Measurements from ENCODE around the gene PRKACA. TPM values are rescaled to one million over a fixed set of nuclear protein-coding genes. Genes with fewer than 3 reads are reported as not detected.
A peak's percentile ranks its signal among the peaks of the same experiment; 100 is the strongest.

The PRKACA gene
- 24.0 and 26.5 TPM in 2 replicates for total RNA-seq (2014; rRNA removed; shearing (Covaris generic); ENCODE audit: low replicate concordance)

DNA sequence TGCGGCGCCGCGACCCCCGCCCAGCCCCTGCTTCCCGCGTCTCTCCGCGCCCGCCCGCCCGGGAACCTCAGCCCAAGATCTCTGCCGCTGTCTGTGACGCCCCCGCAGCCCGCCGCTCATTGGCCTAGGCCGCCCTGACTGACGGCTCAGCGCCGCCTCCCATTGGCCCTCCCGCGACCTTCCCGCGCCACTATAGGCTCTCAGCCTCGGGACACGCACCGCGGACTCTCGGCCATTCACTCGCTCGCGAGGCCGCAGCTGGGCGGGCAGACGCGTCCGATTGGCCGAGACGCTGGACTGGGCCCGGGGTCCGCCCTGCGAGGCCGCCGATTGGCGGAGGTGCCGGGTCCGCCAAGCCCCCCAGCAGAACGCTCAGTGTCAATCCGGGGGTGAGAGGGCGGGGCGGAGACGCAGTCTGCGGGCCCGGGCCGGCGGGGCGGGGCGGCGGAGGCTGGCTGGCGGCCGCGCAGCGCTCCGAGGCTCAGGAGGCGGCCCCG, at the start of gene PRKACA:
Gene PRKACA, minus strand, starts transcription at position 95 of the 497 bp plus-strand sequence. CDS start 215 bp downstream, outside the sequence.
- Histone ChIP-seq H3K79me2 (ENCODE audit: low read length) (peaks cover 35% of the 10 kb centered on the region), H3K27me3 (ENCODE audit: low read length) (no peaks in the 10 kb centered on the region), H2AFZ (ENCODE audit: low read length) (no peak within 1 kb of the TSS), H3K9me2 (replicated peaks; ENCODE audit: insufficient read depth, low read length) (no peaks in the 10 kb centered on the region), H3K4me2 (ENCODE audit: low read depth, low read length, poor library complexity, severe bottlenecking) (peak within 1 kb of the TSS; percentile 96), H3K9ac (ENCODE audit: low read length) (peak within 1 kb of the TSS; percentile 89), H3K9me3 (ENCODE audit: low read length) (no peaks in the 10 kb centered on the region), H3K36me3 (ENCODE audit: insufficient read depth, low read length) (no peaks in the 10 kb centered on the region; the same call in 1 of the 2 replicates), H3K4me3 (ENCODE audit: low read length) (peak within 1 kb of the TSS; percentile 96), H3K4me1 (ENCODE audit: low read length) (peaks cover 40% of the 10 kb centered on the region), H4K20me1 (ENCODE audit: insufficient read depth, low read depth, low read length) (0 out of 2 replicates have a peak, but pooled peaks cover 4% of the 10 kb centered on the region), H3K27ac (ENCODE audit: low read length) (no peak within 1 kb of the TSS)
- peak; percentile 99 for DNase-seq

DNA sequence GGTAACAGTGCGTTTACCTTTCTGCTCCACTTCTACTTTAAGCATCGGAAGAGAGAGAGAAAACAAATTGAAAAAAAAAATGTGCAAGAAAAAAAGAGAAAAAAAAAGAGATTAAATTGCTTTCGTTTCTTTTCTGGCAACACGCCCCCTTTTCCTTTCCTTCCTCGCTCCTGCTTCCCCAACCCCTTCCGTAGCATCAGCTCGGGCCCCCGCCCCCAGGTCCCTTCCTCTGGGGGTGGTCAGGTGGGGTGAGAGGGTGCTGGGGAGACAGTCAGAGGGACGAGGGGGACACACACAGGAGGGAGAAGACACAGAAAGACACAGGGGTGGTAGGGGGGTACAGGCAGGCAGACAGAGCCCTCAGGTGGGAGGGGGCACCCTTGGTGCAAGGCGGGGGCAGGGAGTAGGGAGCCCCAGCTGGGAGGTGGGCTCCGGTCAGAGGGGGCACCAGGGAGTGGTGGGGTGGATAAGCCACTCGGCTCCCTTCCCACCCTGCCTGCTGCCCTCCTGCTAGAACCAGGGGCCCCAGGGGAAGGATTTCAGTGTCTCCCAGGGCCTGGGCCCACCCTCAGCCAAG, 49.5 kb upstream of the PRKACA start:
- Histone ChIP-seq H3K9me2 (replicated peaks; ENCODE audit: insufficient read depth, low read length) (no peaks in the 10 kb centered on the region), H3K4me3 (ENCODE audit: low read length) (no peak overlapping the region), H3K27me3 (ENCODE audit: low read length) (no peaks in the 10 kb centered on the region), H3K27ac (ENCODE audit: low read length) (no peak overlapping the region), H3K79me2 (ENCODE audit: low read length) (no peaks in the 10 kb centered on the region), H3K9ac (ENCODE audit: low read length) (no peak overlapping the region), H3K9me3 (ENCODE audit: low read length) (no peaks in the 10 kb centered on the region), H2AFZ (ENCODE audit: low read length) (no peak overlapping the region), H4K20me1 (ENCODE audit: insufficient read depth, low read depth, low read length) (no peaks in the 10 kb centered on the region), H3K36me3 (ENCODE audit: insufficient read depth, low read length) (no peaks in the 10 kb centered on the region), H3K4me1 (ENCODE audit: low read length) (no peaks in the 10 kb centered on the region), H3K4me2 (ENCODE audit: low read depth, low read length, poor library complexity, severe bottlenecking) (no peak overlapping the region)
- DNase-seq: no peak

DNA sequence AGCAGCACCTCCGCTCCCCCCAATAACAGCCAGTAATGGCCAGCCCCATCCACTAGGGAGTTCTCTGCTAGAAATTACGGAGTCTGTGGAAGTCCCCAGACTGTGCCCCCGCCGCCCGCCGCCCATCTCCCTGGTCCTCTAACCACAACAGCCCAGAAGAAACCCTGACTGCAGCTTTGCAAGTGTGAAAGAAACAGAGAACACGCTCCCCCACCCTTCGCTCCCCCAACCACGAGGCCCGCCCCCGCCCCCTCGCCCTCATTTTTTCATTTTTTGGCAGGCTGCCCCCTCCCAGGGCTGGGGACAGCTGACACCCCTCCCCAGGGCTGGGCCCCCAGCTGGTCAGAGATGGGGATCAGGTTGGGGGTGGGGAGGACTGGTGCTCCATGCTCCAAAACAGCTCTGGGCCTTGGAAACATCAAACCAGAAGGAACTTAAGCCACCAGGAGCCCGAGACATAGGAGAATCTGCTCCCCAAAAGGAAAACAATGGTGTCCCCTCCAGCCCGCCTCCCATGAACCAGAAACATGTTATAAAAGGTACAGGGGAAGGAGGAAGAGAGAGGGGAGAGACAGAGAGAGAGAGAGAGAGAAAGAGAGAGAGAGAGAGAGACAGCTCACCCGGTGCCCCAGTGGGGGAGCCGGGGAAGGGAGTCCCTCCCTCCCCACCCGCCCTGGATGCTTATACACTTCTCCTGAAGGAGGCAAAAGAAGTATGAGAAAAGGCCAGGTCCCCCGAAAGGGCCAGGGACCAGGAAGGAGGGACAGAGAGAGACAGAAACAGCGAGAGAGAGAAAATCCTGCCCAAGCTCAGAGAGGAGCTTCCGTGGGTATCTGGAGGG, 48.6 kb upstream of the PRKACA start:
- Histone ChIP-seq H3K4me2 (ENCODE audit: low read depth, low read length, poor library complexity, severe bottlenecking) (no peak overlapping the region), H3K4me1 (ENCODE audit: low read length) (no peaks in the 10 kb centered on the region), H2AFZ (ENCODE audit: low read length) (no peak overlapping the region), H3K9me3 (ENCODE audit: low read length) (no peaks in the 10 kb centered on the region), H4K20me1 (ENCODE audit: insufficient read depth, low read depth, low read length) (no peaks in the 10 kb centered on the region), H3K79me2 (ENCODE audit: low read length) (no peaks in the 10 kb centered on the region), H3K36me3 (ENCODE audit: insufficient read depth, low read length) (no peaks in the 10 kb centered on the region), H3K9me2 (replicated peaks; ENCODE audit: insufficient read depth, low read length) (no peaks in the 10 kb centered on the region), H3K27me3 (ENCODE audit: low read length) (no peaks in the 10 kb centered on the region), H3K27ac (ENCODE audit: low read length) (no peak overlapping the region), H3K9ac (ENCODE audit: low read length) (no peak overlapping the region), H3K4me3 (ENCODE audit: low read length) (no peak overlapping the region)
- no peak for DNase-seq

DNA sequence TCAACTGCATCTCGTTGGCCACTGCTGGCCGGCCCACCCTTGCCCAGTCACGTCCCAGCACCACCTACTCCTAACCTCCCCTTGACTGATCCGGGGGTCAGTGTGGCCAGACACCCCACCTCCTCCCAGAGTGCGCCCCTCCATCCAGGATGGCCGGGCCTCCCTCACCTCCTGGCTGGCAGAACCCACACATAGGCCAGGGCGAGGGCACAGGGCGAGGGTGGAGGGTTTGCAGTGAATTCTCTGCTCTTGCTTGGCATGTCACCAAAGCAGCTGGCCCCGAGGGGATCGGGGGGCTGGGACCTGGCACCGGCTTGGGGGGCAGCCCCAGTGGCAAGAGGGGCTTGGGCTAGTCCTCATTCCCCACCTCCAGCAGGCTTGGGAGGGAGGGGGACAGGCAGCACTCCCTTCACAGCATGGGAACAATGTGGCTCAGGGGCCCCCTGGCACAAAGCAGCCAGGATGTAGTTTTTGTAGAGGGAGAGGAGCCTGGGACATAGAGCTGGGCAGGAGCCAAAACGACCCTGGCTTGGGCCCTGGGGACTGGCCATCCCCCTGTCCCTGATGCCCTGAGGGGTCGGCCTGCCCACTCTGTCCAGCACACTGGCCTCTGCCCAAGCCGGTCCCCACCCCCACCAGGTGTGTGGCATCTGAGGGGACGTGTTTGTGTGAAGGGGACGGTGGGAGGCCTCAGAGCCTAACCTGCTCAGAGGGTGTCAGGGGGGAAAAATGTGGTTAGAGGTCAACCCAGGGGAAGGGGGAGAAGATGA, 47.3 kb upstream of the PRKACA start:
- Histone ChIP-seq H3K4me2 (ENCODE audit: low read depth, low read length, poor library complexity, severe bottlenecking) (no peak overlapping the region), H3K79me2 (ENCODE audit: low read length) (no peaks in the 10 kb centered on the region), H3K9me3 (ENCODE audit: low read length) (no peaks in the 10 kb centered on the region), H3K4me3 (ENCODE audit: low read length) (no peak overlapping the region), H3K27me3 (ENCODE audit: low read length) (no peaks in the 10 kb centered on the region), H3K9me2 (replicated peaks; ENCODE audit: insufficient read depth, low read length) (no peaks in the 10 kb centered on the region), H3K27ac (ENCODE audit: low read length) (no peak overlapping the region), H3K4me1 (ENCODE audit: low read length) (no peaks in the 10 kb centered on the region), H3K9ac (ENCODE audit: low read length) (no peak overlapping the region), H4K20me1 (ENCODE audit: insufficient read depth, low read depth, low read length) (no peaks in the 10 kb centered on the region), H2AFZ (ENCODE audit: low read length) (no peak overlapping the region), H3K36me3 (ENCODE audit: insufficient read depth, low read length) (no peaks in the 10 kb centered on the region)
- DNase-seq: no peak

DNA sequence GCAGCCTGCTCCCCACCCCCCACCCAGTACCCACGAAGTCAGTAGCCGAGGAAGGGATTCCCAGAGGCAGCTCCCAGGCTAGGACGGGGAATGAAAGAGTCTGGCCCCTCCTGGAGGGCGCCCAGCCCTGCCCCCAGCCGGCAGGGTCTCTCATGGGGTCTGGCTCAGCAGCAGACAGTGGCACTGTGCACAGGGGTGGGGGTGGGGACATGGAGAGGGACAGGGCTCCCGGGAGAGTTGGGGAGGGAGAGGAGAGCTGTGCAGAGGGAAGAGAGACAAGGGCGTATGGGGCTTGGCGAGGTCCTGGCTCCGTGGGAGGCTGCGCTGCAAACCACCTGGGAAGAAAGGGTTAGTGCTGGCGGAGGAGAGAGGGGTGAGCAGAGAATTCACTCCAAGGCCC, 46.5 kb upstream of the PRKACA start:
- Histone ChIP-seq H3K9me2 (replicated peaks; ENCODE audit: insufficient read depth, low read length) (no peaks in the 10 kb centered on the region), H3K79me2 (ENCODE audit: low read length) (no peaks in the 10 kb centered on the region), H3K27ac (ENCODE audit: low read length) (no peak overlapping the region), H3K4me3 (ENCODE audit: low read length) (no peak overlapping the region), H3K27me3 (ENCODE audit: low read length) (no peaks in the 10 kb centered on the region), H2AFZ (ENCODE audit: low read length) (no peak overlapping the region), H3K9me3 (ENCODE audit: low read length) (no peaks in the 10 kb centered on the region), H3K4me1 (ENCODE audit: low read length) (no peaks in the 10 kb centered on the region), H4K20me1 (ENCODE audit: insufficient read depth, low read depth, low read length) (no peaks in the 10 kb centered on the region), H3K36me3 (ENCODE audit: insufficient read depth, low read length) (no peaks in the 10 kb centered on the region), H3K9ac (ENCODE audit: low read length) (no peak overlapping the region), H3K4me2 (ENCODE audit: low read depth, low read length, poor library complexity, severe bottlenecking) (no peak overlapping the region)
- DNase-seq: no peak

DNA sequence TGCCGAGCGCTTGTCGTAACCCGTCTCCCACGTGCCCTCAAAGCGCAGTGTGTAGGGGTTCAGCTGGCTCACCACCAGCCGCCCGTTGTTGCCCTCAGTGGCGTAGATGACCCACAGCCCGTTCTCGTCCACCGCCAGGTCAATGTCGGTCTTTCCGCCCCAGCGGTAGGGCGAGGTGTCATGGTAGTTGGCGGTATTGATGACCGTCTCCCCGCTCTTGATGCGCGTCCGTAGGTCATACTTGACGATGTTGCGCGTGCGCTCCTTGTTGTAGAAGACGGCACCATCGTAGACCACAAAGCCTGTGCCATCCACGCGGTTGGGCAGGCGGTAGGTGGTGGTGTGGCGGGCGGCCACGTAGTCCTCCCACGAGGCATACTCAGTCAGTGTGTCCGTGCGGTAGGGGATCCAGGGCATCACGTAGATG, 45.3 kb upstream of the PRKACA start:
- Histone ChIP-seq H3K27me3 (ENCODE audit: low read length) (no peaks in the 10 kb centered on the region), H3K9me2 (replicated peaks; ENCODE audit: insufficient read depth, low read length) (no peaks in the 10 kb centered on the region), H3K4me1 (ENCODE audit: low read length) (no peaks in the 10 kb centered on the region), H3K79me2 (ENCODE audit: low read length) (no peaks in the 10 kb centered on the region), H4K20me1 (ENCODE audit: insufficient read depth, low read depth, low read length) (no peaks in the 10 kb centered on the region), H2AFZ (ENCODE audit: low read length) (no peak overlapping the region), H3K9ac (ENCODE audit: low read length) (no peak overlapping the region), H3K4me2 (ENCODE audit: low read depth, low read length, poor library complexity, severe bottlenecking) (no peak overlapping the region), H3K4me3 (ENCODE audit: low read length) (no peak overlapping the region), H3K9me3 (ENCODE audit: low read length) (no peaks in the 10 kb centered on the region), H3K27ac (ENCODE audit: low read length) (no peak overlapping the region), H3K36me3 (ENCODE audit: insufficient read depth, low read length) (no peaks in the 10 kb centered on the region)
- no peak for DNase-seq

DNA sequence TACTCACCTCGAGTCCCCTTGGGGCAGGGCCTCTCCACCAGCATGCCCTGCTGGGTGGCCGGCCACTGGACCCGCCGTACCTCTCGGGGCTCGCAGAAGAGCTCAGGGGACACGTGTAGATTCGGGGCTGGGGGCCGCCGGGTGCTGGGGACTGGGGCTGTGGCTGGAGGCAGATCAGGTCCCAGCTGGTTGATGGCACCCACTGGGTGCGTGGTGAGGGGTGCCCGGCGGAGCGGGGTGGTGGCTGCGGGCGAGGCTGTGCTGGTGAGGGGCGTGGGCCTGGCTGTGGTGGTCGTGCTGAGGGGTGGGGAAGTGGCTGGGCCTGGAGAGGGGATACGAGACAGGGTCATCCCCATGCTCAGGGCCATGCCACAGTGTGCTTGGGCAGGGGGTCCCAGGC, 43.7 kb upstream of the PRKACA start:
- Histone ChIP-seq H3K4me2 (ENCODE audit: low read depth, low read length, poor library complexity, severe bottlenecking) (no peak overlapping the region), H3K27ac (ENCODE audit: low read length) (no peak overlapping the region), H3K4me1 (ENCODE audit: low read length) (no peaks in the 10 kb centered on the region), H2AFZ (ENCODE audit: low read length) (no peak overlapping the region), H3K4me3 (ENCODE audit: low read length) (no peak overlapping the region), H3K36me3 (ENCODE audit: insufficient read depth, low read length) (no peaks in the 10 kb centered on the region), H3K9ac (ENCODE audit: low read length) (no peak overlapping the region), H3K9me3 (ENCODE audit: low read length) (no peaks in the 10 kb centered on the region), H3K9me2 (replicated peaks; ENCODE audit: insufficient read depth, low read length) (no peaks in the 10 kb centered on the region), H4K20me1 (ENCODE audit: insufficient read depth, low read depth, low read length) (no peaks in the 10 kb centered on the region), H3K79me2 (ENCODE audit: low read length) (no peaks in the 10 kb centered on the region), H3K27me3 (ENCODE audit: low read length) (no peaks in the 10 kb centered on the region)
- DNase-seq: no peak
